Epithelial cell of prostate (primary cell): ENCODE measurements around the gene BRPF1.

Experiments
- DNase-seq: peaks from one replicate; pipeline ENCODE4 v3.0.0-alpha.2; 2011; ENCODE audit warnings: low read depth, low spot score
- H3K27ac ChIP-seq: fragments of 450-650 bp; 2 replicates; pipeline ENCODE4 v1.5.1; 2017; ENCODE audit warnings: mild to moderate bottlenecking

BRPF1 gene

DNA sequence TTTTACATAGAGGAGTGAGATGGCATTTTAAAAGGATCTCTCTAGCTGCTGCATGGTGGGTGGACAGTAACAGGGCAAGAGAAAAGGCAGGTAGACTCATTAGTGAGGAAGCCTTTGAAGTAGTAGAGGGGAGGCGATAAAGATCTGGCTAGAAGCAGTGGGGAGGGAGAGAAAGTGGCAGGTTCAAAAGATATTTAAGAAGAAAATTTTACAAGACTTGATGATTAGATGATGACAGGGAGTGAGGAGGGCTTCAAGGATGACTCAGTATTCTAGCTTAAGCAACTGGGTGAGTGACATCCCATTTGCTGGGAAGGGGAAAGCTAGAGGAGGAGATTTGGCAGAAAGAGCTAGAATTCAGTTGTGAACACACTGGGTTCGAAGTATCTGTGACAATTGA lies 3.8 kb upstream of the BRPF1 start:
- H3K27ac ChIP-seq, result no peak overlapping the region
- DNase-seq, result no peak

DNA sequence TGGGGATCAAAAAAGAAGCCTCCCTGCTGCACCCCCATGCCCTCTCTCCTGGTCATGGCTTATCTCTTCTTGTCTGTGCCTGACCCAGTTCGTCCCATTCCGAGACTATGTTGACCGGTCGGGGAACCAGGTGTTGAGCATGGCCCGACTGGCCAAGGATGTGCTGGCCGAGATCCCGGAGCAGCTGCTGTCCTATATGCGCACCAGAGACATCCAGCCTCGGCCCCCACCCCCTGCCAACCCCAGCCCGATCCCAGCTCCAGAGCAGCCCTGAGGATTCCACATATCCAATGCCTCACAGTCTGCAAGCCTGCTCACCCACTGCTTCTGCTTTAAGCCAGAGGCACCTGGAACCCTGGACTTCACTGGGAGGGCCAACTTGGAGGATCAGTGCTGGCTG lies 2.1 kb upstream of the BRPF1 start:
- H3K27ac ChIP-seq, result no peak overlapping the region
- DNase-seq, result no peak

GRCh38 chr3:9730657-9731205 lies 804 bp upstream of the BRPF1 start:
- H3K27ac ChIP-seq, result peak overlapping the region; percentile 89
- no peak for DNase-seq

DNA sequence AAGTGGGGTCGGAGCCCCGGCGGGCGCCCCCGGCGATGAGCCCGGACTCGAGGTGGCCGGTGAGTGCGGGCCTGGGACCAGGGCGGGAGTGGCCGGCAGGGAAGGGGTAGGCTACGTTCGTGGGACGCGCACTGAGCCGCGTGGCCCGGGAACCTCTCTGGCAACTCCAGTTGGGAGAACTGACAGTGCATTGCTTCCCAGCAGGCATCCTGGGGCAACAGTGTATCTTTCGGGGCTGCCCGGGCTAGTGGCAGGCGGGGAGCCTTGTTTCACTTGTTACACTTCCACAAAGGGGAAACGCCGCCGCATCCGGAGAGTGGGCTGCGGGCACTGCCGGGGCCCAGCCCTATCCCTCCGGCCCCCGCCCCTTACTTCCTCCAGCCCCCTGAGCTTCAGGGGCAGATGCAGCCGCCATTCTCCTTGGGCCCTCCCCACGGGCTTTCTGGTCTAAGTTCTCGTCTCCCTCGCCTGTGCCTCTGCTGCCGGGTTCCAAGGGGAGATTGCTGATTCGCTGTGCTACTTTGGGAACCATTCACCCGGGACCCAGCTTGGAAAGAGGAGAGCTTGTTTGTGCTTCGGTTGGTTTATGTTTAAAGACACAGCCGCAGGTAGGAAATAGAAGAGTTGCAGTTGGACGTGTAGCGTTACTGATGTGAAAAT lies 675 bp downstream of the BRPF1 start:
- H3K27ac ChIP-seq, result peak overlapping the region; percentile 89
- DNase-seq, result no peak

GRCh38 chr3:9732740-9733115 lies 1.2 kb downstream of the BRPF1 start:
- DNase-seq, result no peak

DNA sequence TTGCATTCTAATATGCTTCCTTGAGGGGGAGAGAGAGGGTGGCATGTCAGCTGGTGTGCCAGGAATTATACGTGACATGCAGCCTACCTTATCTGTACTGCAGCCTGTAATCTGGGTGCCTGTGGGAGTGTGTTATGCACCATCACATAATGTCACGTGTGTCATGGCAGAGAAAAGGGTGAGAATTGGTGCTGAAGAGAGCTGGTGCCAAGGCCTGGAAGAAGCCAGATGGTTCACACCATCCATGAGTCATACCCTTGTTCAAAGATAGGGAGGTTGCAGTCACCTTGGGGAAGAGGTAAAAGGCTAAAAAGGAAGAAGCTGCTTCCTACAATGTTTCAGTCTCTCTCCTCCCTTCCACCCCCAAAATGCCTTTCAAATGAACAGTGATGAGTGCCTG lies 5.3 kb downstream of the BRPF1 start:
- H3K27ac ChIP-seq, result no peak overlapping the region
- DNase-seq, result no peak

More at GRCh38 chr3:9732740-9733115, 1.2 kb downstream of the BRPF1 start:
- H3K27ac ChIP-seq, result peak overlapping the region; percentile 89

DNA sequence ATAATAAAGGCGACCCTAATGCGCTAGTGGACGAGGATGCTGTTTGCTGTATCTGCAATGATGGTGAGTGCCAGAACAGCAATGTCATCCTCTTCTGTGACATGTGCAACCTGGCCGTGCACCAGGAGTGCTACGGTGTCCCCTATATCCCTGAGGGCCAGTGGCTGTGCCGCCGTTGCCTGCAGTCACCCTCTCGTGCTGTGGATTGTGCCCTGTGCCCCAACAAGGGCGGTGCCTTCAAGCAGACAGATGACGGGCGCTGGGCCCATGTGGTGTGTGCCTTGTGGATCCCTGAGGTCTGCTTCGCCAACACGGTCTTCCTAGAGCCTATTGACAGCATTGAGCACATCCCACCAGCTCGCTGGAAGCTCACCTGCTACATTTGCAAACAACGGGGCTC lies 7.6 kb downstream of the BRPF1 start:
- no peak overlapping the region for H3K27ac ChIP-seq
- DNase-seq, result no peak

- H3K27ac ChIP-seq, result no peak overlapping the region
- no peak for DNase-seq
Measured at GRCh38 chr3:9742560-9742959, 11.0 kb downstream of the BRPF1 start.

GRCh38 chr3:9743548-9743947 lies 12.0 kb downstream of the BRPF1 start:
- DNase-seq, result no peak
- no peak overlapping the region for H3K27ac ChIP-seq

DNA sequence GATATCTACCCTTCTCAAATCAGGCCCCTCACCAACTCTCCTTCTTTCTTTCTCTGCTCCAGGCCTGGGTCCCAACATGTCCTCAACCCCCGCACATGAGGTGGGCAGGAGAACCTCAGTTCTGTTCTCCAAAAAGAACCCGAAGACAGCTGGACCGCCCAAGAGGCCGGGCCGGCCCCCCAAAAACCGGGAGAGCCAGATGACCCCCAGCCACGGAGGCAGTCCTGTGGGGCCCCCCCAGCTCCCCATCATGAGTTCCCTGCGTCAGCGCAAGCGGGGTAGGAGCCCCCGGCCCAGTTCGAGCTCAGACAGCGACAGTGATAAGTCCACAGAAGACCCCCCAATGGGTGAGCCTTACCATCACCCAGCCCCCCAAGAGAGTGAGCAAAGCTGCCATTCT lies 12.6 kb downstream of the BRPF1 start:
- H3K27ac ChIP-seq, result no peak overlapping the region
- DNase-seq, result no peak

GRCh38 chr3:9745521-9745920 lies 14.0 kb downstream of the BRPF1 start:
- no peak overlapping the region for H3K27ac ChIP-seq
- DNase-seq, result no peak

GRCh38 chr3:9746330-9746729 lies 14.8 kb downstream of the BRPF1 start:
- no peak for DNase-seq
- H3K27ac ChIP-seq, result no peak overlapping the region

- no peak overlapping the region for H3K27ac ChIP-seq
- DNase-seq, result no peak
Measured at GRCh38 chr3:9747267-9747666, 15.7 kb downstream of the BRPF1 start.

DNA sequence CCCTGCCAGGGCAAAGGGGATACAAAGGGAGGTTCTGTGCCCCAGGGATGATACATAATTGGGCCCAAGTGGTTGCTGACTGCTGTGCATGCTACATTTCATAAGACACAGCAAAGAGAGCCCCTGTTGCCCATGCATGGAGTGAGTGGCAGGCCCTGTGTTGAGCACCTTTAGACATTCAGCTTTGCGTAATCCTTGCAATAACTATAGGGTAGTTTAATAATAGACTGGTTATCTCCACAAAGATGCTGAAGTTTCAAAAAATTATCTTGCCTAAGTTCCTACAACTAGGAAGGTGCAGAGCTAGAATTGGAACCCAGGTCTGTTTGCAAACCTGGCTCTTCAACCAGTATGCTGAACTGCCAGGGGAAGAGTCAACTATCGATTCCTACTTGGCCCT lies 16.5 kb downstream of the BRPF1 start:
- no peak for DNase-seq
- no peak overlapping the region for H3K27ac ChIP-seq

DNA sequence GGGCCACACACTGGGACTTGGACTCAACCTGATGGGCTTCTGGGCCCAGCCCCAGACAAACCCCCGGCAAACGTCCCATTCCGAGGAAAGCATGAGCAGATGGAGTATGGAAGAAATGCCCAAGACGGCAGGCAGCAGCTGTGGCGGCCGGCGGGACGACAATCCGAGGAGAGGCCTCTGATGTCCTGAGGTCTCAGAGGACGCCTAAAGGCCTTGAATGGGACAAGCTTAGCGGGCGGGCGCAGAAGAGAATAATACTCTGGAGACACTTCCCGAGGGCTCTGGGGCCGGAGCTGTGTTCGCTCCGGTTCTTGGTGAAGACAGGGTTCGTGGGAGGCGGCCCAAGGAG lies 17.7 kb downstream of the BRPF1 start:
- peak overlapping the region; percentile 81 for H3K27ac ChIP-seq
- no peak for DNase-seq

DNA sequence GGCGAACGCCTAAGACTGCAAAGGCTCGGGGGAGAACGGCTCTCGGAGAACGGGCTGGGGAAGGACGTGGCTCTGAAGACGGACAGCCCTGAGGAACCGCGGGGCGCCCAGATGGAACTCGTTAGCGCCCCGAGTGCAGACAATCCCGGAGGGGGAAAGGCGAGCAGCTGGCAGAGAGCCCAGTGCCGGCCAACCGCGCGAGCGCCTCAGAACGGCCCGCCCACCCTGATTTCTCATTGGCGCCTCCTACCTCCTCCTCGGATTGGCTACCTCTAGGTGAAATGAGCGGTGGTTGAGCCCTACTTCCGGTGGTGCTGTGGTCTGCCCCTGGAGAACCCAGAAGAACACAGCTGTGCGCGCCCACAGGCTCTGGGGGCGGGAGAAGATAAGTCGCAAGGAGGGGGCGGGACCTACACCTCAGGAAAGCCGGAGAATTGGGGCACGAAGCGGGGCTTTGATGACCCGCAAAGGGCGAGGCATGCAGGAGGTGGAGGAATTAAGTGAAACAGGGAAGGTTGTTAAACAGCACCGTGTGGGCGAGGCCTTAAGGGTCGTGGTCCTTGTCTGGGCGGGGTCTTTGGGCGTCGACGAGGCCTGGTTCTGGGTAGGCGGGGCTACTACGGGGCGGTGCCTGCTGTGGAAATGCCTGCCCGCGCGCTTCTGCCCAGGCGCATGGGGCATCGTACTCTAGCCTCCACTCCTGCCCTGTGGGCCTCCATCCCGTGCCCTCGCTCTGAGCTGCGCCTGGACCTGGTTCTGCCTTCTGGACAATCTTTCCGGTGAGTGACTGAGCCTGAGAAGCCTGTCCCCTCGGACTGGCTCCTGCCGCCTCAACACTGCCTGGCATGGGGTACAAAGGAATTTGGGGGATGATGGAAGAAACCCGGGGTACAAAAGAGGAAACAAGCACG lies 18.4 kb downstream of the BRPF1 start, which contains the start of gene OGG1:
Gene OGG1 (plus strand): TSS at position 308 of the 911 bp plus-strand sequence. CDS start 335 bp downstream, at position 643.
- peak; percentile 86 for DNase-seq
- peak within 1 kb of the TSS; percentile 81 for H3K27ac ChIP-seq

DNA sequence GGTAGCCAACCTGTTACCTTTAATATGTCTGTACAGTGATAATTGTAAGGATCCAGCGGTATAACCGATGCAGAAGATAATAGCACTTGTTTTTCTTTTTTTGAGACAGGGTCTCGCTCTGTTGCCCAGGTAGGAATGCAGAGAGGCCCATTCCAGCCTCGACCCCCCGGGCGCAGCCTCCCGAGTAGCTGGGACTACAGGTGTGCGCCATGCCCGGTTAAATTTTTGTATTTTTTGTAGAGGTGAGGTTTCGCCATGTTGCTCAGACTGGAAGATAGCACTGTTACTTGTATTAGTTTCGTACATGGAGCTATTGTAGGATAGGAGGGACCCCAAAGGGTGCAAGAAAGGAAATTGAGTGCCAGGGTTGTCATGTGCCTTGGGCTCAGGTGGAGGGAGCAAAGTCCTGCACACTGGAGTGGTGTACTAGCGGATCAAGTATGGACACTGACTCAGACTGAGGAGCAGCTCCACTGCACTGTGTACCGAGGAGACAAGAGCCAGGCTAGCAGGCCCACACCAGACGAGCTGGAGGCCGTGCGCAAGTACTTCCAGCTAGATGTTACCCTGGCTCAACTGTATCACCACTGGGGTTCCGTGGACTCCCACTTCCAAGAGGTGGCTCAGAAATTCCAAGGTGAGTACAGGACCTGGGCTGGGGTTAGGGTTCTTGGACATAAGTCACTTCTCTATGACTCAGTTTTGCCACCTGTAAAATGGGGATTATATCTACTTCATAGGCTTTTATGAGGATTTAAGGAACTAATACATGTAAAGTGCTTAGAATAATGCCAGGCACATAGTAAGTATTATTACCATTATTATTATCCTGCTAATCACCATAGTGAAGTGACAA lies 19.2 kb downstream of the BRPF1 start:
- H3K27ac ChIP-seq, result peak overlapping the region; percentile 81
- no peak for DNase-seq

DNA sequence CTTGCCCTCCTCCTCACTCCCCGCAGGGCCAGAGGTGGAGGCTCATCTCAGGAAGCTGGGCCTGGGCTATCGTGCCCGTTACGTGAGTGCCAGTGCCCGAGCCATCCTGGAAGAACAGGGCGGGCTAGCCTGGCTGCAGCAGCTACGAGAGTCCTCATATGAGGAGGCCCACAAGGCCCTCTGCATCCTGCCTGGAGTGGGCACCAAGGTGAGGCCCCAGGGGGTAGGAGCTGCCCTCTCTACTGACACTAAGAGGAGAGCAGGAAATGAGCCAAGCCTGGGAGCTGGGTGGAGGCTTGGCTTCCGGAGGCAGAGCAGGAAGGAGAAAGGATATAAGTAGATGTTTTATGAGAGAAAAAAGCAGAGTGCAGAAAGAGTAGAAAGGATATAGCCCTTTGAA lies 23.1 kb downstream of the BRPF1 start:
- H3K27ac ChIP-seq, result peak overlapping the region; percentile 39
- DNase-seq, result no peak

DNA sequence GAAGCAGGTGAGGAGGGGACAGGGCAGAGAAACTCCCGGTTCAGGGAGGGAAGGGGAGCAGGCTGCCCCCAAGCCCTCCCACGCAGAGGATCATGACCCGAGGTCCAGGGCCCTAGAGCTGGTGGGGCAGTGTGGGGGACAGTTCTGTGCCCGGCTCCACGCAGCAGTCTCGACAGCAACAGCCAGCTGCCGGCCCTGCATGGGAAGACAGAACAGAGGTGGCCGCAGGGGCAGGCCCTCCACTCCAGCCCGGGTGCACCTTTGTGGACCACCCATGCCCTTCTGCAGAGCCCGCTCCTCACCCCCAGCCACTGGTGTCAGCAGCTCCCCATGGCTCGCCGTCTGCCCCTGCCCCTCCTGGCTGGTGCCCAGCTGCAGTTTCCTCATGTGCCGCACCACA lies 25.9 kb downstream of the BRPF1 start:
- no peak overlapping the region for H3K27ac ChIP-seq

GRCh38 chr3:9760779-9761505 lies 29.4 kb downstream of the BRPF1 start:
- H3K27ac ChIP-seq, result no peak overlapping the region
- no peak for DNase-seq

More for the DNA sequence above, 25.9 kb downstream of the BRPF1 start:
- no peak for DNase-seq
